ENCODE measurements around the gene NRGN. TPM values are rescaled to one million over a fixed set of nuclear protein-coding genes. Genes with fewer than 3 reads are reported as not detected.

NRGN gene
- total RNA-seq, 2 experiments from 2014 or later, result 6.8 to 16.9 TPM

DNA sequence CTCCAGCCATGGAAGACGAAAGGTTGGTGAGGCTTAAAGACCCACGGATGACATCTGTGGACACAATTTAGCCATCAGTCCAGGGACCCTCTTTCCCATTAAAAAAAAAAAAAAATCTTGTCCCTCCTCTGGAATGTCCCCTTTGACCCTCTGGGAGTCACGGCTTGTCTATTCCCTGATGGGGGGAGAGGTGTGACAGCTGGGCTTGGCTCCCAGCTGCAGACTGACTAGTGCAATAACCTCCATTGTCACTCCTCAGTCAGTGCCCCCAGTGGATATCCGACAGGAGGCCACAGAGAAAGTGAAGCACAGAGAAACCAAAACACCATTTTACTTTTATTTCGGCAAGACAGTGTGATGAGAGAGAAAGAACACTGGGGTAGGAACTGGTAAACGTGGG, 15.0 kb downstream of the NRGN start:
- no TSS peak for BruUV-seq (replicated peaks)
- Histone ChIP-seq H4K20me1 (ENCODE audit: insufficient read depth, low read length) (no peaks in the 10 kb centered on the region), H3K27ac (ENCODE audit: low read depth, low read length, poor library complexity, severe bottlenecking) (no peak overlapping the region), H3K4me2 (ENCODE audit: low read length) (no peak overlapping the region), H3K4me1 (ENCODE audit: insufficient read depth, low read length, poor library complexity, severe bottlenecking) (peaks cover 21% of the 10 kb centered on the region), H3K9me3 (ENCODE audit: low read length) (no peaks in the 10 kb centered on the region), H2AFZ (ENCODE audit: low read length) (no peak overlapping the region), H3K9me2 (ENCODE audit: insufficient read depth, low read length) (no peaks in the 10 kb centered on the region), H3K79me2 (ENCODE audit: insufficient read depth, low read depth, low read length) (no peaks in the 10 kb centered on the region), H3K36me3 (ENCODE audit: insufficient read depth, low read length) (no peaks in the 10 kb centered on the region), H3K4me3 (ENCODE audit: low read depth, low read length, poor library complexity, severe bottlenecking) (no peak overlapping the region)
- CTCF ChIA-PET (ENCODE audit: unreplicated experiment), result no interaction called here
- POLR2A ChIA-PET, result no interaction called here
- TF ChIP-seq, protein P1, sequence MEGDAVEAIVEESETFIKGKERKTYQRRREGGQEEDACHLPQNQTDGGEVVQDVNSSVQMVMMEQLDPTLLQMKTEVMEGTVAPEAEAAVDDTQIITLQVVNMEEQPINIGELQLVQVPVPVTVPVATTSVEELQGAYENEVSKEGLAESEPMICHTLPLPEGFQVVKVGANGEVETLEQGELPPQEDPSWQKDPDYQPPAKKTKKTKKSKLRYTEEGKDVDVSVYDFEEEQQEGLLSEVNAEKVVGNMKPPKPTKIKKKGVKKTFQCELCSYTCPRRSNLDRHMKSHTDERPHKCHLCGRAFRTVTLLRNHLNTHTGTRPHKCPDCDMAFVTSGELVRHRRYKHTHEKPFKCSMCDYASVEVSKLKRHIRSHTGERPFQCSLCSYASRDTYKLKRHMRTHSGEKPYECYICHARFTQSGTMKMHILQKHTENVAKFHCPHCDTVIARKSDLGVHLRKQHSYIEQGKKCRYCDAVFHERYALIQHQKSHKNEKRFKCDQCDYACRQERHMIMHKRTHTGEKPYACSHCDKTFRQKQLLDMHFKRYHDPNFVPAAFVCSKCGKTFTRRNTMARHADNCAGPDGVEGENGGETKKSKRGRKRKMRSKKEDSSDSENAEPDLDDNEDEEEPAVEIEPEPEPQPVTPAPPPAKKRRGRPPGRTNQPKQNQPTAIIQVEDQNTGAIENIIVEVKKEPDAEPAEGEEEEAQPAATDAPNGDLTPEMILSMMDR (conservative IDR thresholded peaks at IDR 0.05; ENCODE audit: low read length), result no peak
- TF ChIP-seq EZH2phosphoT487 (IDR thresholded peaks at IDR 0.05; ENCODE audit: borderline replicate concordance, low read depth, low read length), result no peak
- intact Hi-C loops (cut with micrococcal nuclease; ENCODE audit: unreplicated experiment), result no loop called here
- no peak for DNase-seq (ENCODE audit: low spot score)

DNA sequence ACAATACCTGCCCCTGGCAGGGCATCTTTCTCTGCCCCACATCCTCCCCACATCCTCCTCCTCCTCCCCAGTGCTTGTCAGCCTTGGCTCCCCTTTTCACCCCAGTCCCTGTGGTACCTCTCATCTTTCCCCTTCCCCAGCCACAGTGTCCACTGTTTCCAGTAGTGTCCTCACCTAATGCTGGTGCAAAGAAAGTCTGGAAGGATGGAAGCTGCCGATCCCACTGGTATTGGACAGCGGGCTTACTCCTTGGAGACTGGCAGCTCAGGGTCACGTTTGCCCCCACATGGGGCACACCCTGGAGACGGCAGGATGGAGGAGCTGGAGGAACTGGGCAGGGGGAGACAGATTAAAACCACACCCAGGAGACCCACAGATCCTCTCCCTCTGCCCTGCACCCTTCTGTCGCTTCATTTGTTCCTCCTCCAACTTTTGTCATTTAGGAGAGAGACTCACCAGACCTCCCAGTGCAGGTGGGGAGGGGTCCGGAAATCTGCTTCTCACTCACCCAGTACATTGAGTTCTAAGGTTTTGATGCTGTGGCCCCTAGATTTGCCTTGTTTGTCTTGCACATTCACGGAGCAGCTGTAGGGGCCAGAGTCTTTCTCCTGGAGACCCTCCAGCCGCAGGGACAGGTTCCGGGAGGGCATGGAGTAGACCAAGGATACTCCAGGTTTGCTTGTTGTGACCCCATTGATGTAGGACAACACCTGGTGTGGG, 16.5 kb downstream of the NRGN start:
- Histone ChIP-seq H3K9me2 (ENCODE audit: insufficient read depth, low read length) (no peaks in the 10 kb centered on the region), H3K4me3 (ENCODE audit: low read depth, low read length, poor library complexity, severe bottlenecking) (no peak overlapping the region), H2AFZ (ENCODE audit: low read length) (no peak overlapping the region), H3K79me2 (ENCODE audit: insufficient read depth, low read depth, low read length) (no peaks in the 10 kb centered on the region), H3K27ac (ENCODE audit: low read depth, low read length, poor library complexity, severe bottlenecking) (no peak overlapping the region), H3K4me1 (ENCODE audit: insufficient read depth, low read length, poor library complexity, severe bottlenecking) (peaks cover 26% of the 10 kb centered on the region), H3K4me2 (ENCODE audit: low read length) (no peak overlapping the region), H3K9me3 (ENCODE audit: low read length) (no peaks in the 10 kb centered on the region), H3K36me3 (ENCODE audit: insufficient read depth, low read length) (no peaks in the 10 kb centered on the region), H4K20me1 (ENCODE audit: insufficient read depth, low read length) (no peaks in the 10 kb centered on the region)
- BruUV-seq (replicated peaks), result no TSS peak
- ChIA-PET POLR2A (interaction anchor here (0.6 to 0.7 kb wide), 2 partner anchors 77 to 244 kb away, joined by 3 to 4 read pairs; no protein-coding TSS in a partner anchor), CTCF (ENCODE audit: unreplicated experiment) (no interaction called here)
- intact Hi-C loops (cut with micrococcal nuclease; ENCODE audit: unreplicated experiment), result no loop called here
- no peak for DNase-seq (ENCODE audit: low spot score)
- TF ChIP-seq, protein P1 (conservative IDR thresholded peaks at IDR 0.05; ENCODE audit: low read length), result no peak
- no peak for TF ChIP-seq EZH2phosphoT487 (IDR thresholded peaks at IDR 0.05; ENCODE audit: borderline replicate concordance, low read depth, low read length)

DNA sequence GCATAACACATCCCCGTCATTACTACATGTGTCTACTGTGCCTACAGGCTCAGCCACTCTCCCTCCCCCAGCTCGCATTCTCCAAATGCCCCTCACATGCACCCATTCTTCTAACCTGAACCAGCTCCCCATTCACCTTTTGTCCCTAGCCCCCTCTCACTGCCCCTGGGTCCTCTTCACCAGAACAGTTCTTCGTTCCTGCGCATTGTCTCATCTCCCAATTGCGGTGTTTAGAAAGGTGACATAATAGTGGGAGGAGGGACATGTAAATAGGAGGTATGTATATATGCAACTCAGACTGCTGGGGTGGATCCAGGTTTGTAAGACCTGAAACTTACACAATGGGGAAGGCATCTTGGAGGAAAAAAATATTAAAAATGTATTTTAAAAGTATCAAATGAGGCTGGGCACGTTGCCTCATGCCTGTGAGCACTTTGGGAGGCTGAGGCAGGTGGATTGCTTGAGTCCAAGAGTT, 17.0 kb downstream of the NRGN start:
- Histone ChIP-seq H3K4me1 (ENCODE audit: insufficient read depth, low read length, poor library complexity, severe bottlenecking) (peaks cover 32% of the 10 kb centered on the region), H2AFZ (ENCODE audit: low read length) (no peak overlapping the region), H3K36me3 (ENCODE audit: insufficient read depth, low read length) (no peaks in the 10 kb centered on the region), H3K9me3 (ENCODE audit: low read length) (no peaks in the 10 kb centered on the region), H3K27ac (ENCODE audit: low read depth, low read length, poor library complexity, severe bottlenecking) (no peak overlapping the region), H4K20me1 (ENCODE audit: insufficient read depth, low read length) (no peaks in the 10 kb centered on the region), H3K79me2 (ENCODE audit: insufficient read depth, low read depth, low read length) (no peaks in the 10 kb centered on the region), H3K9me2 (ENCODE audit: insufficient read depth, low read length) (no peaks in the 10 kb centered on the region), H3K4me2 (ENCODE audit: low read length) (no peak overlapping the region), H3K4me3 (ENCODE audit: low read depth, low read length, poor library complexity, severe bottlenecking) (no peak overlapping the region)
- TF ChIP-seq, protein P1 (conservative IDR thresholded peaks at IDR 0.05; ENCODE audit: low read length), result no peak
- no peak for TF ChIP-seq EZH2phosphoT487 (IDR thresholded peaks at IDR 0.05; ENCODE audit: borderline replicate concordance, low read depth, low read length)
- BruUV-seq (replicated peaks), result no TSS peak
- no peak for DNase-seq (ENCODE audit: low spot score)
- CTCF ChIA-PET (ENCODE audit: unreplicated experiment), result no interaction called here
- POLR2A ChIA-PET, result no interaction called here
- intact Hi-C loops (cut with micrococcal nuclease; ENCODE audit: unreplicated experiment), result no loop called here

Measured in OCI-LY7 (cell line).